SK-N-SH treated with all-trans-retinoic acid at 6 μM for 48 hours (cell line): ENCODE measurements around the gene PRKAG2.
"Not testable (repeated sequence)": the region's sequence is repeated elsewhere in the genome, so short reads cannot be mapped to it uniquely, and the experiment has no call there.

Experiments used
- ATAC-seq: fragments of 200-7000 bp; cut with Tn5 transposase; 3 replicates; pipeline ENCODE4 v1.9.1; 2020; ENCODE audit warnings: mild to moderate bottlenecking, moderate library complexity
- ARNTL ChIP-seq: fragments of 450-650 bp; formaldehyde crosslinking; IDR thresholded peaks from 2 replicates; pipeline ENCODE4 v1.5.0; 2020; ENCODE audit warnings: low read depth, mild to moderate bottlenecking, moderate library complexity, borderline replicate concordance
- CSDC2 ChIP-seq: fragments of 250-450 bp; sonication (Bioruptor Pico); IDR thresholded peaks from 2 replicates; pipeline ENCODE4 v1.5.0; 2020; ENCODE audit warnings: mild to moderate bottlenecking, moderate library complexity
- ESRRG ChIP-seq: fragments of 250-450 bp; sonication (Bioruptor Pico); IDR thresholded peaks from 2 replicates; pipeline ENCODE4 v1.6.1; 2021; ENCODE audit warnings: mild to moderate bottlenecking
- GLIS3 ChIP-seq: fragments of 250-450 bp; sonication (Bioruptor Pico); IDR thresholded peaks from 2 replicates; pipeline ENCODE4 v1.5.0; 2020; ENCODE audit warnings: mild to moderate bottlenecking, moderate library complexity
- ISL1 ChIP-seq: fragments of 250-450 bp; sonication (Bioruptor Pico); IDR thresholded peaks from 2 replicates; pipeline ENCODE4 v2.1.2; 2022; ENCODE audit warnings: mild to moderate bottlenecking, moderate library complexity
- OSR1 ChIP-seq: fragments of 250-450 bp; sonication (Bioruptor Pico); IDR thresholded peaks from 2 replicates; pipeline ENCODE4 v1.8.0; 2022; ENCODE audit warnings: moderate library complexity, mild to moderate bottlenecking, inconsistent platforms
- PPARA ChIP-seq: fragments of 250-450 bp; sonication (Bioruptor Pico); IDR thresholded peaks from 2 replicates; pipeline ENCODE4 v1.5.0; 2020; ENCODE audit warnings: mild to moderate bottlenecking, borderline replicate concordance
- SNAI2 ChIP-seq: fragments of 250-450 bp; sonication (Bioruptor Pico); IDR thresholded peaks from 2 replicates; pipeline ENCODE4 v1.5.0; 2020; ENCODE audit warnings: mild to moderate bottlenecking, moderate library complexity
- TOX ChIP-seq: fragments of 250-450 bp; sonication (Bioruptor Pico); IDR thresholded peaks from 2 replicates; pipeline ENCODE4 v1.8.0; 2021; ENCODE audit warnings: mild to moderate bottlenecking, moderate library complexity, borderline replicate concordance
- ZC3H10 ChIP-seq: fragments of 250-450 bp; sonication (Bioruptor Pico); IDR thresholded peaks from 2 replicates; pipeline ENCODE4 v1.5.1; 2021; ENCODE audit warnings: mild to moderate bottlenecking, moderate library complexity
- ZFP3 ChIP-seq: fragments of 250-450 bp; sonication (Bioruptor Pico); IDR thresholded peaks from 2 replicates; pipeline ENCODE4 v1.5.0; 2020; ENCODE audit warnings: mild to moderate bottlenecking, moderate library complexity
- ZFP30 ChIP-seq: fragments of 450-650 bp; formaldehyde crosslinking; IDR thresholded peaks from 2 replicates; pipeline ENCODE4 v1.5.0; 2022; ENCODE audit warnings: mild to moderate bottlenecking, moderate library complexity
- ZNF565 ChIP-seq: fragments of 450-650 bp; formaldehyde crosslinking; conservative IDR thresholded peaks from 2 replicates; pipeline ENCODE4 v1.5.0; 2020; ENCODE audit warnings: low read depth, mild to moderate bottlenecking, moderate library complexity
- ZNF70 ChIP-seq: fragments of 450-650 bp; formaldehyde crosslinking; IDR thresholded peaks from 2 replicates; pipeline ENCODE4 v1.5.0; 2020; ENCODE audit warnings: mild to moderate bottlenecking, moderate library complexity
- TF ChIP-seq, protein P1 (sequence below): fragments of 250-450 bp; sonication (Bioruptor Pico); IDR thresholded peaks from 2 replicates; pipeline ENCODE4 v1.5.1; 2020; ENCODE audit warnings: low read depth, mild to moderate bottlenecking, moderate library complexity
- TF ChIP-seq, protein P2 (sequence below): fragments of 250-450 bp; sonication (Bioruptor Pico); IDR thresholded peaks from 2 replicates; pipeline ENCODE4 v1.5.1; 2021; ENCODE audit warnings: mild to moderate bottlenecking, moderate library complexity
- TF ChIP-seq, protein P3 (sequence below): fragments of 250-450 bp; sonication (Bioruptor Pico); IDR thresholded peaks from 2 replicates; pipeline ENCODE4 v1.5.0; 2020; ENCODE audit warnings: mild to moderate bottlenecking, moderate library complexity
- TF ChIP-seq, protein P4 (sequence below): fragments of 250-450 bp; sonication (Bioruptor Pico); IDR thresholded peaks from 2 replicates; pipeline ENCODE4 v1.8.0; 2021; ENCODE audit warnings: low read depth, mild to moderate bottlenecking, moderate library complexity, borderline replicate concordance

The PRKAG2 gene

DNA sequence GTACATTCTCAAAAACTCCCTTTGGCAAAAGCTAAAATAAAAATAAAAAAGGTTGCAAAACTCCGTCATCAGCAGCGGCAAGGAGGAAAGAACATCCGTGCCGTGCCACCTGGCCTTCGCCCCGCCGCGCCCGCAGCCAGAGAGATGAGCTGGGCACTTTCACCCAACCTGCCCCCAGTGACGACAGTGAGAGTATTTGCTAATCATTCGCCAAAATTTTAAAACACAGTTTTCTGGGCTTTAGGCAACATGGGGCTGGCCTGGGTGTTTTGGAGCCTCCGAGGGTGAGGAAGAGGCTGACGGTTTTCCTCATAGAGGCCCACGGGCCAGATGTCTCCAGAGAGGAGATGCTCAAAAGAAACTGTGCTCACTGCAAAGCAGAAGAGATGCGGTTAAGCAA lies 128.2 kb downstream of the PRKAG2 start:
- ATAC-seq = no peak
- TF ChIP-seq ZFP3 = no peak
- TF ChIP-seq, protein P1, sequence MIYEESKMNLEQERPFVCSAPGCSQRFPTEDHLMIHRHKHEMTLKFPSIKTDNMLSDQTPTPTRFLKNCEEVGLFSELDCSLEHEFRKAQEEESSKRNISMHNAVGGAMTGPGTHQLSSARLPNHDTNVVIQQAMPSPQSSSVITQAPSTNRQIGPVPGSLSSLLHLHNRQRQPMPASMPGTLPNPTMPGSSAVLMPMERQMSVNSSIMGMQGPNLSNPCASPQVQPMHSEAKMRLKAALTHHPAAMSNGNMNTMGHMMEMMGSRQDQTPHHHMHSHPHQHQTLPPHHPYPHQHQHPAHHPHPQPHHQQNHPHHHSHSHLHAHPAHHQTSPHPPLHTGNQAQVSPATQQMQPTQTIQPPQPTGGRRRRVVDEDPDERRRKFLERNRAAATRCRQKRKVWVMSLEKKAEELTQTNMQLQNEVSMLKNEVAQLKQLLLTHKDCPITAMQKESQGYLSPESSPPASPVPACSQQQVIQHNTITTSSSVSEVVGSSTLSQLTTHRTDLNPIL (CRISPR knock-in tag) = no peak
- TF ChIP-seq ZFP30 (CRISPR knock-in tag) = no peak
- TF ChIP-seq ZC3H10 (CRISPR knock-in tag) = no peak
- TF ChIP-seq, protein P2, sequence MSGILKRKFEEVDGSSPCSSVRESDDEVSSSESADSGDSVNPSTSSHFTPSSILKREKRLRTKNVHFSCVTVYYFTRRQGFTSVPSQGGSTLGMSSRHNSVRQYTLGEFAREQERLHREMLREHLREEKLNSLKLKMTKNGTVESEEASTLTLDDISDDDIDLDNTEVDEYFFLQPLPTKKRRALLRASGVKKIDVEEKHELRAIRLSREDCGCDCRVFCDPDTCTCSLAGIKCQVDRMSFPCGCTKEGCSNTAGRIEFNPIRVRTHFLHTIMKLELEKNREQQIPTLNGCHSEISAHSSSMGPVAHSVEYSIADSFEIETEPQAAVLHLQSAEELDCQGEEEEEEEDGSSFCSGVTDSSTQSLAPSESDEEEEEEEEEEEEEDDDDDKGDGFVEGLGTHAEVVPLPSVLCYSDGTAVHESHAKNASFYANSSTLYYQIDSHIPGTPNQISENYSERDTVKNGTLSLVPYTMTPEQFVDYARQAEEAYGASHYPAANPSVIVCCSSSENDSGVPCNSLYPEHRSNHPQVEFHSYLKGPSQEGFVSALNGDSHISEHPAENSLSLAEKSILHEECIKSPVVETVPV = no peak
- no peak for TF ChIP-seq SNAI2 (CRISPR knock-in tag)
- TF ChIP-seq ZNF565 (CRISPR knock-in tag) = no peak
- TF ChIP-seq, protein P3, sequence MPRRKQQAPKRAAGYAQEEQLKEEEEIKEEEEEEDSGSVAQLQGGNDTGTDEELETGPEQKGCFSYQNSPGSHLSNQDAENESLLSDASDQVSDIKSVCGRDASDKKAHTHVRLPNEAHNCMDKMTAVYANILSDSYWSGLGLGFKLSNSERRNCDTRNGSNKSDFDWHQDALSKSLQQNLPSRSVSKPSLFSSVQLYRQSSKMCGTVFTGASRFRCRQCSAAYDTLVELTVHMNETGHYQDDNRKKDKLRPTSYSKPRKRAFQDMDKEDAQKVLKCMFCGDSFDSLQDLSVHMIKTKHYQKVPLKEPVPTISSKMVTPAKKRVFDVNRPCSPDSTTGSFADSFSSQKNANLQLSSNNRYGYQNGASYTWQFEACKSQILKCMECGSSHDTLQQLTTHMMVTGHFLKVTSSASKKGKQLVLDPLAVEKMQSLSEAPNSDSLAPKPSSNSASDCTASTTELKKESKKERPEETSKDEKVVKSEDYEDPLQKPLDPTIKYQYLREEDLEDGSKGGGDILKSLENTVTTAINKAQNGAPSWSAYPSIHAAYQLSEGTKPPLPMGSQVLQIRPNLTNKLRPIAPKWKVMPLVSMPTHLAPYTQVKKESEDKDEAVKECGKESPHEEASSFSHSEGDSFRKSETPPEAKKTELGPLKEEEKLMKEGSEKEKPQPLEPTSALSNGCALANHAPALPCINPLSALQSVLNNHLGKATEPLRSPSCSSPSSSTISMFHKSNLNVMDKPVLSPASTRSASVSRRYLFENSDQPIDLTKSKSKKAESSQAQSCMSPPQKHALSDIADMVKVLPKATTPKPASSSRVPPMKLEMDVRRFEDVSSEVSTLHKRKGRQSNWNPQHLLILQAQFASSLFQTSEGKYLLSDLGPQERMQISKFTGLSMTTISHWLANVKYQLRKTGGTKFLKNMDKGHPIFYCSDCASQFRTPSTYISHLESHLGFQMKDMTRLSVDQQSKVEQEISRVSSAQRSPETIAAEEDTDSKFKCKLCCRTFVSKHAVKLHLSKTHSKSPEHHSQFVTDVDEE = no peak
- no peak for TF ChIP-seq ISL1
- TF ChIP-seq ARNTL (CRISPR knock-in tag) = no peak
- no peak for TF ChIP-seq ZNF70 (CRISPR knock-in tag)
- TF ChIP-seq, protein P4, sequence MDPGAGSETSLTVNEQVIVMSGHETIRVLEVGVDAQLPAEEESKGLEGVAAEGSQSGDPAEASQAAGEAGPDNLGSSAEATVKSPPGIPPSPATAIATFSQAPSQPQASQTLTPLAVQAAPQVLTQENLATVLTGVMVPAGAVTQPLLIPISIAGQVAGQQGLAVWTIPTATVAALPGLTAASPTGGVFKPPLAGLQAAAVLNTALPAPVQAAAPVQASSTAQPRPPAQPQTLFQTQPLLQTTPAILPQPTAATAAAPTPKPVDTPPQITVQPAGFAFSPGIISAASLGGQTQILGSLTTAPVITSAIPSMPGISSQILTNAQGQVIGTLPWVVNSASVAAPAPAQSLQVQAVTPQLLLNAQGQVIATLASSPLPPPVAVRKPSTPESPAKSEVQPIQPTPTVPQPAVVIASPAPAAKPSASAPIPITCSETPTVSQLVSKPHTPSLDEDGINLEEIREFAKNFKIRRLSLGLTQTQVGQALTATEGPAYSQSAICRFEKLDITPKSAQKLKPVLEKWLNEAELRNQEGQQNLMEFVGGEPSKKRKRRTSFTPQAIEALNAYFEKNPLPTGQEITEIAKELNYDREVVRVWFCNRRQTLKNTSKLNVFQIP (CRISPR knock-in tag) = no peak
- no peak for TF ChIP-seq CSDC2

DNA sequence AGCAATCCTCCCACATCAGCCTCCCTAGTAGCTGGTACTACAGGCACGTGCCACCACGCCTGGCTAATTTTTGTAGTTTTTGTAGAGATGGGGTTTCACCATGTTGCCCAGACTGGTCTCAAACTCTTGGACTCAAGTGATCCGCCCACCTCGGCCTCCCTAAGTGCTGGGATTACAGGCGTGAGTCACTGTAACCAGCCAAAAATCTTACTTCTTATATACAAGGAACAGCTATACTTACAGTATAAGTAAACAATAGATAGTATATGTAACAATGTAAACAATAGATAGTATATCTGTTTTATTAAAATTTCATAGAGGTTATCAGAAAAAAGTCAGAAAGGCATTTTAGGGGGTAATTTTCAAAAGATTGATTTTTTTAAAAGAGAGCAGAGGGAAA lies 128.9 kb downstream of the PRKAG2 start:
- ATAC-seq = not testable (repeated sequence)

DNA sequence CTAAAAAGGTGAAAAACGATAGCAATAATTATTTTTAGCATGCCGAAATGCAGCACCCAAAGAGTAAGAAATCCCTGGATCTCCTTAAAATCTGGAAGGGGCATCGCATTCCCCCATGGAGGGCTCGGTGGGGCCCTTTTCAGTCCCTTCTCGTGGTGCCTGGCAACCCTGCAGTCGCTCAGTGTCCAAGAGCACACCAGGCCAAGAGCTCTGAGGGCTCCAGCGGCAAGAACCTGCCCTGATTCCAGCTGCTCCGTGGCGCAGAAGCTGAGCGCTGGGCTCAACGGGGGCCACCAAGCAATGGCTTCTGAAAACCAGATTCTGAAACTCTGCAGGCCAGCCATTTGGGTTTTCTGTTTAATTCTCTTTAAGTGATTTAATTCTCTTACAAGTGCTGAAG lies 131.2 kb downstream of the PRKAG2 start:
- TF ChIP-seq ARNTL (CRISPR knock-in tag) = no peak
- TF ChIP-seq, protein P2 = no peak
- TF ChIP-seq, all 23 proteins: peak for 0
- no peak for ATAC-seq

DNA sequence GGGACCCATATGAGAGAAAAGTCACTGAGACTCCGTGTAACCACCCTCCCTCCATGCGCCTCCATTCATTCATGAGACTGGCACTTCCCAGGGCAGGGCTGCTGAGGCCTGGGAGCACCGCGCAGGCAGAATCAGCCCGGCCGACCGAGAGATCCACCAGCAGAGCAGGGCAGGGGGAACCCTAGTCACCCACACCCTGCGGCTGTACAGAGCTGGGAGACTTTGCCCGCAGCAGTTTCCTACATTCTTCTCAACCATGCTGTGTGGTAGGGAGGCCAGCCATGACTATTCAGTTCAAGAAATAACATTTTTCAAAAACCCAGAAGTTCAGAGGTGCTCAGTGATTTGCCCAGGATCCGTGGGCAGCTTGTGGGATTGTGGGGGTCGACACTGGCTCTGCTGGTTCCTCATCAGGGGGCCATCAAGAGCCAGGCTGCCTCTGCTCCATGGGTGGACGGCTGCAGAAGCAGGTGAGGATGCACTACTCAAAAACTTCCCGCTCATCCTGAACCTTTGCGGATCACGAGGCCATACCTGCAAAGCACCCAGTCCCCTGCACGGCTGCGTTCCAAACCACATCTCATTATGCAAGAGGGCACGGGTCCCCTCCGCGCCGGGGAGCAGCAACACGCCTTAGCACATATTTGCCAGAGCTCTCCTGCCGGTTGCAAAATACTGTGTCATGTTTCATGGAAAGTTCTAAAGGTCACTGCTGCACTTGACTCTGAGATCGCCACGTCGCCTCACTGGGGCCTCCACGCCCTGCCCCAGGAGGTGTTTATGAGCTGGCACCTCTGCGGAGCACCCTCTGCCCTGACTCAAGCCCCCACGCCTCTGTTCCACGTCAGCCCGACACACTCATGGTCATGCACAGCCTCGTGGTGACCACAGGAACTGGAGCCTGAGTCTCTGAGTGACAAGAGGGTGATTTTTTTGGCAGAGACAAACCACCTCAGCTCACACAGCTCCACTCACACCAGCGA lies 132.0 kb downstream of the PRKAG2 start:
- ATAC-seq = peak; percentile 77
- TF ChIP-seq OSR1 (no peak), ISL1 (no peak), TOX (CRISPR knock-in tag) (no peak), GLIS3 (CRISPR knock-in tag) (no peak), SNAI2 (CRISPR knock-in tag) (no peak), CSDC2 (no peak), ESRRG (no peak), PPARA (CRISPR knock-in tag) (no peak)
- TF ChIP-seq, protein P1 (CRISPR knock-in tag) = no peak
- TF ChIP-seq, protein P3 = no peak
- TF ChIP-seq, protein P2 = no peak
